BLaER1 treated with 17β-estradiol and CSF1 and Interleukin-3, amounts not matched to agents 10 nM and 100 nM (cell line): Measurements from ENCODE around the gene MSRB2.
"Not testable (repeated sequence)": the region's sequence is repeated elsewhere in the genome, so short reads cannot be mapped to it uniquely, and the experiment has no call there.

ENCODE experiments used
- H3K27ac ChIP-seq, 11 experiments: shearing (Covaris generic); formaldehyde crosslinking; 2 replicates each; pipeline ENCODE4 v1.8.1; 2022
- H3K27me3 ChIP-seq, 11 experiments: shearing (Covaris generic); formaldehyde crosslinking; 2 replicates each; pipeline ENCODE4 v1.8.1; 2022
- H3K36me3 ChIP-seq, 11 experiments: shearing (Covaris generic); formaldehyde crosslinking; 2 replicates each; pipeline ENCODE4 v1.8.1; 2022
- H3K4me1 ChIP-seq, 10 experiments: shearing (Covaris generic); formaldehyde crosslinking; 2 replicates each; pipeline ENCODE4 v1.8.1; 2022
- H3K4me2 ChIP-seq, 11 experiments: shearing (Covaris generic); formaldehyde crosslinking; 2 replicates each; pipeline ENCODE4 v1.8.1; 2022
- H3K4me3 ChIP-seq, 10 experiments: shearing (Covaris generic); formaldehyde crosslinking; 2 replicates each; pipeline ENCODE4 v1.8.1; 2022
- H3K9ac ChIP-seq, 11 experiments: shearing (Covaris generic); formaldehyde crosslinking; 2 replicates each; pipeline ENCODE4 v1.8.1; 2022
- H3K9me3 ChIP-seq, 11 experiments: shearing (Covaris generic); formaldehyde crosslinking; replicated peaks in 1 of 11; 2 replicates each; pipeline ENCODE4 v1.8.1; 2022
- H4K20me1 ChIP-seq, 11 experiments: shearing (Covaris generic); formaldehyde crosslinking; 2 replicates each; pipeline ENCODE4 v1.8.1; 2022
- Cebpa-rat ChIP-seq, 11 experiments: shearing (Covaris generic); IDR thresholded peaks; 2 replicates each; pipeline ENCODE4 v1.8.1; 2022

MSRB2 gene

GRCh38 chr10:23058366-23058765 lies 37.0 kb upstream of the MSRB2 start:
- no peaks in the 10 kb centered on the region for H3K27me3 ChIP-seq
- H3K4me1 ChIP-seq = no peaks in the 10 kb centered on the region
- TF ChIP-seq Cebpa-rat (IDR thresholded peaks at IDR 0.05) = no peak

DNA sequence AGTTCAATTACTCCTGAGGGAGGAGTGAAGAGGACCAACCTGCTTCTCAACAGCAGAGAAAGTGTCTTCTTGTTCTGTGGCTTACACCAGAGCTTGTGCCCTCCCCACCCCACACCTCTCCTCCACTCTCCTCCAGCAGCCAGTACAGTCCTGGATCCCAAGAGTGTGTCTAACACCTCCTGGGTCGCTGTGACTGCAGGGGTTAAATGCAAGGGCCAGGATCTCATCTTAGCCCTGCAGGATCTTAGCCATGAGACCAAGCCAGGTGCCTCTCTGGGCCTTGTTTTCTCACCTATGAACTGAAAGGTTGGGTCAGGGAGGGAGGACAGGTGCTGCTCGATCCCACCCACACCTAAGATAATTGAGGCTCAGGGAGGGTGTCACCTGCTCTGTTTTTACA lies 34.5 kb upstream of the MSRB2 start:
- Histone ChIP-seq H3K27me3 (no peaks in the 10 kb centered on the region), H3K27ac (no peak overlapping the region)

More at GRCh38 chr10:23058366-23058765, 37.0 kb upstream of the MSRB2 start:
- Histone ChIP-seq H3K9me3 (peaks cover 12 to 26% (median 19%) of the 10 kb centered on the region in 11 experiments), H3K4me3 (no peak overlapping the region), H4K20me1 (no peaks in the 10 kb centered on the region), H3K36me3 (no peaks in the 10 kb centered on the region), H3K4me2 (no peak overlapping the region), H3K27ac (no peak overlapping the region), H3K9ac (no peak overlapping the region)

GRCh38 chr10:23063045-23063972 lies 32.1 kb upstream of the MSRB2 start:
- no peak overlapping the region for H3K27ac ChIP-seq
- no peak overlapping the region for H3K4me2 ChIP-seq
- no peak overlapping the region for H3K9ac ChIP-seq
- no peak overlapping the region for H3K4me3 ChIP-seq
- peaks cover 12 to 23% (median 18%) of the 10 kb centered on the region in 11 experiments for H3K9me3 ChIP-seq
- no peaks in the 10 kb centered on the region for H3K36me3 ChIP-seq
- H4K20me1 ChIP-seq = no peaks in the 10 kb centered on the region
- H3K4me1 ChIP-seq = no peaks in the 10 kb centered on the region
- H3K27me3 ChIP-seq = no peaks in the 10 kb centered on the region
- TF ChIP-seq Cebpa-rat (IDR thresholded peaks at IDR 0.05) = no peak

More for the DNA sequence above, 34.5 kb upstream of the MSRB2 start:
- Histone ChIP-seq H3K4me3 (no peak overlapping the region), H4K20me1 (no peaks in the 10 kb centered on the region), H3K9ac (no peak overlapping the region), H3K36me3 (no peaks in the 10 kb centered on the region), H3K4me2 (no peak overlapping the region), H3K9me3 (peaks cover 12 to 26% (median 19%) of the 10 kb centered on the region in 11 experiments), H3K4me1 (no peaks in the 10 kb centered on the region)
- TF ChIP-seq Cebpa-rat (IDR thresholded peaks at IDR 0.05) = no peak

GRCh38 chr10:23063973-23064812 lies 31.2 kb upstream of the MSRB2 start:
- Histone ChIP-seq H3K9ac (no peak overlapping the region), H3K4me3 (no peak overlapping the region), H3K4me2 (no peak overlapping the region), H3K36me3 (no peaks in the 10 kb centered on the region), H3K27me3 (no peaks in the 10 kb centered on the region), H4K20me1 (no peaks in the 10 kb centered on the region), H3K9me3 (peaks cover 7 to 14% (median 11%) of the 10 kb centered on the region in 11 experiments; a peak in 20 of 22 replicates), H3K4me1 (no peaks in the 10 kb centered on the region), H3K27ac (no peak overlapping the region)
- no peak for TF ChIP-seq Cebpa-rat (IDR thresholded peaks at IDR 0.05)

- H3K4me2 ChIP-seq, H3K4me3 ChIP-seq, H3K4me1 ChIP-seq, H3K27me3 ChIP-seq, H3K27ac ChIP-seq, H3K9ac ChIP-seq, H4K20me1 ChIP-seq, H3K9me3 ChIP-seq, H3K36me3 ChIP-seq: not testable (repeated sequence)
These were observed 30.6 kb upstream of the MSRB2 start for GRCh38 chr10:23064813-23065114.

GRCh38 chr10:23065181-23065948 lies 30.0 kb upstream of the MSRB2 start:
- no peak for TF ChIP-seq Cebpa-rat (IDR thresholded peaks at IDR 0.05)
- Histone ChIP-seq H3K36me3 (no peaks in the 10 kb centered on the region), H3K9me3 (peaks cover 0 to 2% (median 0%) of the 10 kb centered on the region in 11 experiments; a peak in 3 of 22 replicates), H3K4me1 (no peaks in the 10 kb centered on the region), H3K4me2 (no peak overlapping the region), H3K27me3 (no peaks in the 10 kb centered on the region), H3K9ac (no peak overlapping the region), H3K27ac (no peak overlapping the region), H3K4me3 (no peak overlapping the region), H4K20me1 (no peaks in the 10 kb centered on the region)

DNA sequence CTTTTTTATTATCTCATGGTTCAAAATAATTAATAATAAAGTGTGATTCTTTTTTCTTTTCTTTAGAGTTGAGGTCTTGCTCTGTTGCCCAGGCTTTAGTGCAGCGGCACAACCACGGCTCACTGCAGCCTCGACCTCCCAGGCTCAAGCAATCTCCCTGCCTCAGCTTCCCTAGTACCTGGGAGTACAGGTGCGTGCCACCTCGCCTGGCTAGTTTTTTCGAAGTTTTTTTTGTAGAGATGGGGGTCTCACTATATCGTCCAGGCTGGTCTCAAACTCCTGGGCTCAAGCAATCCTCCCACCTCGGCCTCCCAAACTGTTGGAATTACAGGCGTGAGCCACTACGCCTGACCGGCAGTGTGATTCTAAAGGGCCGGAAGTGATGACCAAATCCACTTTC lies 28.0 kb upstream of the MSRB2 start:
- Histone ChIP-seq H3K4me1 (peaks cover 0 to 4% (median 0%) of the 10 kb centered on the region in 10 experiments; a peak in 3 of 20 replicates), H3K4me3 (no peak overlapping the region), H3K4me2 (no peak overlapping the region), H3K36me3 (no peaks in the 10 kb centered on the region), H3K27ac (no peak overlapping the region), H4K20me1 (no peaks in the 10 kb centered on the region), H3K9me3 (no peaks in the 10 kb centered on the region), H3K9ac (no peak overlapping the region), H3K27me3 (no peaks in the 10 kb centered on the region)
- no peak for TF ChIP-seq Cebpa-rat (IDR thresholded peaks at IDR 0.05)

- H3K9ac ChIP-seq = no peak overlapping the region
- H3K4me3 ChIP-seq = no peak overlapping the region
- H4K20me1 ChIP-seq = no peaks in the 10 kb centered on the region
- peaks cover 0 to 11% (median 0%) of the 10 kb centered on the region in 10 experiments; a peak in 3 of 20 replicates for H3K4me1 ChIP-seq
- H3K9me3 ChIP-seq = no peaks in the 10 kb centered on the region
- no peaks in the 10 kb centered on the region for H3K36me3 ChIP-seq
- no peak for TF ChIP-seq Cebpa-rat (IDR thresholded peaks at IDR 0.05)
- H3K27me3 ChIP-seq = no peaks in the 10 kb centered on the region
- no peak overlapping the region for H3K4me2 ChIP-seq
- no peak overlapping the region for H3K27ac ChIP-seq
These were observed 27.2 kb upstream of the MSRB2 start for GRCh38 chr10:23067939-23068775.
